Esophagus muscularis mucosa (tissue), 4 donors: ENCODE measurements around the gene SNHG17.
"Not testable (repeated sequence)": the region's sequence is repeated elsewhere in the genome, so short reads cannot be mapped to it uniquely, and the experiment has no call there.

ENCODE experiments used
- EP300 ChIP-seq: sonication (generic); formaldehyde crosslinking; IDR thresholded peaks from one replicate; pipeline ENCODE4 v1.6.1; 2017; ENCODE audit warnings: antibody characterized with exemption
- POLR2A ChIP-seq: fragments of 450-650 bp; IDR thresholded peaks from one replicate; pipeline ENCODE4 v1.6.1; 2017; ENCODE audit warnings: antibody characterized with exemption, moderate library complexity, mild to moderate bottlenecking, low read depth
- TF ChIP-seq, protein P1 (sequence below), 3 experiments: fragments of 200-600 bp in 2 of 3; fragments of 450-650 bp in 1 of 3; sonication (generic) in 2 of 3; IDR thresholded peaks; one replicate each; pipeline ENCODE4 v1.5.1; 2017 to 2019; ENCODE audit warnings: antibody characterized with exemption in 3 of 3, mild to moderate bottlenecking in 2 of 3, moderate library complexity in 1 of 3

DNA sequence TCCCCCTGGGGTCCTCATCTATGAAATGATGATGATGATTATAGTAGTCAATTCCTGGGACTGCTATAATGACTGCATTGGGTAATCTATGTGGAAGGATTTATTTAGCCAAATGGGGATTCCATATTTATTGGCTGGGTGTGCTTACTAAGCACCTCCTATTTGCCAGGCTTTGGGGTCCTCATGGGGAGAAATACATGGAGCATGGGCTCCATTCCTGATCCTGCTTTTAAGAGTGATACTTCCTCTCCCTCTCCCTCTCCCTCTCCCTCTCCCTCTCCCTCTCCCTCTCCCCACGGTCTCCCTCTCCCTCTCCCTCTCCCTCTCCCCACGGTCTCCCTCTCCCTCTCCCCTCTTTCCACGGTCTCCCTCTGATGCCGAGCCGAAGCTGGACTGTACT lies 57.3 kb downstream of the SNHG17 start:
- TF ChIP-seq POLR2A, EP300: not testable (repeated sequence)
- TF ChIP-seq, protein P1, sequence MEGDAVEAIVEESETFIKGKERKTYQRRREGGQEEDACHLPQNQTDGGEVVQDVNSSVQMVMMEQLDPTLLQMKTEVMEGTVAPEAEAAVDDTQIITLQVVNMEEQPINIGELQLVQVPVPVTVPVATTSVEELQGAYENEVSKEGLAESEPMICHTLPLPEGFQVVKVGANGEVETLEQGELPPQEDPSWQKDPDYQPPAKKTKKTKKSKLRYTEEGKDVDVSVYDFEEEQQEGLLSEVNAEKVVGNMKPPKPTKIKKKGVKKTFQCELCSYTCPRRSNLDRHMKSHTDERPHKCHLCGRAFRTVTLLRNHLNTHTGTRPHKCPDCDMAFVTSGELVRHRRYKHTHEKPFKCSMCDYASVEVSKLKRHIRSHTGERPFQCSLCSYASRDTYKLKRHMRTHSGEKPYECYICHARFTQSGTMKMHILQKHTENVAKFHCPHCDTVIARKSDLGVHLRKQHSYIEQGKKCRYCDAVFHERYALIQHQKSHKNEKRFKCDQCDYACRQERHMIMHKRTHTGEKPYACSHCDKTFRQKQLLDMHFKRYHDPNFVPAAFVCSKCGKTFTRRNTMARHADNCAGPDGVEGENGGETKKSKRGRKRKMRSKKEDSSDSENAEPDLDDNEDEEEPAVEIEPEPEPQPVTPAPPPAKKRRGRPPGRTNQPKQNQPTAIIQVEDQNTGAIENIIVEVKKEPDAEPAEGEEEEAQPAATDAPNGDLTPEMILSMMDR (IDR thresholded peaks at IDR 0.05), result not testable (repeated sequence)
